HG02970 (cell line): ENCODE data around the gene TIAM1.

ENCODE experiments used
- ATAC-seq: cut with Tn5 transposase; IDR thresholded peaks from one replicate; pipeline ENCODE4 v1.9.1; 2021; ENCODE audit warnings: mild to moderate bottlenecking, moderate library complexity, moderate number of reproducible peaks; ENCODE audit not compliant: unreplicated experiment, low FRiP score

The TIAM1 gene

DNA sequence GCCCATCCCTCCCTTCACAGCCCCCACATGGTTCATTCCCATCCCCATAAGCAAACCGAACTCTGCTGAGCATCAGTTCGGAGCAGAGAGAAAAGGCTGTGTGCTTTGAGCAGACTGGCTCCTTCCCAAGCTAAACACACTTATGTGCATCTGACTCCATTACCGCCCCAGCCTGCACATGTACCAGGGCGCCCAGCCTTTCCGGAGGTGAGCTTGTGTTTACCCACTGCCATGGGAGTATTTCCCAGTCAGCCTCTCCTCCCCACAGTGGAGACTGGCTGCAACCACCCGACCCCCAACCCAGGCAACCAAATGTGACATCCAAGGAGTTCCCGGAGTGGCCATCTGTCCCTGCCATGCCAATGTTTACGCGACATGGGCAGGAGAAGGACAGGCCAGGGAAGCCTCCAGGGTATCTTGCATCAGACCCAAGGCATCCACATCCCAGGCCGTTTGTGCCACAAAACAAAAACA lies 9.4 kb downstream of the TIAM1 start:
- ATAC-seq, result no peak

DNA sequence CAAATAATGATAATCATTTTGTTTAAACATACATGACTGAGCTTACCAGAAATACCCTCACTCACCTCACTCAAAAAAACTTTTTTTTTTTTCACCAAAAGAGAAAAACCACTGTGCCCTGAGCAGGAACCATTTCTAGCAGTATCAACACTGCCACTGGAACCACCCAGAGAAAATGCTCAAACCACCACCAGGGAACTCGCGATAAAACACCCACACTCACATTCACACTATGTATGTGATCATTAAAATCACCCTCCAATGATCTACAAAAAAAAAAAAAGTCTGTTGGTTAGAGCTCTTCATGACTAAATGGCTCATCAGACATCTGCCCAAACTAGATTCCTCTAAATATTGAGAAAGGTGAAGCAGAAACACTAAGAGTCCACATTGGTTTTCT lies 11.5 kb downstream of the TIAM1 start:
- ATAC-seq, result no peak

DNA sequence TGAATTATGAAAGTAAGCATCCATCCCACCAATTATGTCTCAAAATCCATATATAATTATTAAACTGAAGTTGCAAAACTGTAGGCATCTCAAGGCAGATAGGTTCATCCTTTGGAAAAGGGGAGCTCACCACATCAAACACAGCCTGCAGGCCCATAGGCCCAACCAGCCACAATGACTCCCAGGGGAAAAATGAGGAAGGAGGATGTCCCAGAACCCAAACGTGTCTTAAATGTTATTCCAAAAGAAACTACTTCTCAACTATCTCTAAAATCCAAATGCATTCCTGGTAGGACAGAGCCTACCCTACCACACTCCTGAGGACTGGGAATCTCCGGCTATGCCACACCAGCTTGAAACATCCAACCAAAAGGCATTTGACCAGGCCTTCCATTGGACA lies 12.8 kb downstream of the TIAM1 start:
- no peak for ATAC-seq

DNA sequence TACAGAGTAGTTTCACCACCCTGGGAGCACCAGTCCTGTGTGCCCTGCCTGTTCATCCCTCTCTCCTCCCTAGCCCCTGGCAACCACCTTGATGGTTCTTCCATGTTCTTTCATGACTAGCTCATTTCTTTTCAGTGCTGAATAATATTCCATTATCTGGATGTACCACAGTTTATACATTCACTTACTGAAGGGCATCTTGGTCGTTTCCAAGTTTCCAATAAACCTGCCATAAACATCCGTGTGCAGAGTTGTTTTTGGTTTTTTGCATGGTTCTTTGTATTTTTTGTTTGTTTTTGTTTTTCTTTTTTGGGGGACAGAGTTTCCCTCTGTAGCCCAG lies 13.9 kb downstream of the TIAM1 start:
- ATAC-seq, result no peak

DNA sequence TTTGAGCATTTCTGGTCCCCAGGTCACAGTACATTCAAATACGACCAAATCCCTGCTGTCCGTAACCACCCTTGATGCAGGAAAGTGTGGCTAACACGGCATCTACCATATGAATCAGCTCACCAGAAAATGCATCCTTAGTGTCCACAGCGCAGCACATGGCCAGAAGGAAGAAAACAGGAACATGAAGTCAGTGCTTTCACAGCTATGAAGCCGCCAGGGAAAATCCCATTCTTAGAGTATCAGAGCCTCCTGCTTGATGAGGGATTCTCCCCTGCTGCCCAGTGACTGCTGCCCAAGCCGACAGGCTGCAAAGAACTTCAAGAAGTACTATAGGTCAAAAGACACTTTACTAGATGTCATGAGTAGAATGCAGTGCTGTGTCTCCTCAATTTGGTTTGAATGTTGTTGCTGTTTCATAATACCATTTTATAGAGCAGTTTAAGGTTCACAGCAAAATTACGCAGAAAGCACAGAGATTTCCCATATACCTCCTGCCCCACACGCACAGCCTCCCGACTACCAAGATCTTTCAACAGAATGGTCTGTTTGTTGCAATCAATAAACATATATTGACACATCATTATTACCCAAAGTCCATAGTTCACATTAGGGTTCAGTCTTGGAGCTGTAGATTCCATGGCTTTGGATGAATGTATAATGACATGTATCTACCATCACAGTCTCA lies 14.5 kb downstream of the TIAM1 start:
- no peak for ATAC-seq

DNA sequence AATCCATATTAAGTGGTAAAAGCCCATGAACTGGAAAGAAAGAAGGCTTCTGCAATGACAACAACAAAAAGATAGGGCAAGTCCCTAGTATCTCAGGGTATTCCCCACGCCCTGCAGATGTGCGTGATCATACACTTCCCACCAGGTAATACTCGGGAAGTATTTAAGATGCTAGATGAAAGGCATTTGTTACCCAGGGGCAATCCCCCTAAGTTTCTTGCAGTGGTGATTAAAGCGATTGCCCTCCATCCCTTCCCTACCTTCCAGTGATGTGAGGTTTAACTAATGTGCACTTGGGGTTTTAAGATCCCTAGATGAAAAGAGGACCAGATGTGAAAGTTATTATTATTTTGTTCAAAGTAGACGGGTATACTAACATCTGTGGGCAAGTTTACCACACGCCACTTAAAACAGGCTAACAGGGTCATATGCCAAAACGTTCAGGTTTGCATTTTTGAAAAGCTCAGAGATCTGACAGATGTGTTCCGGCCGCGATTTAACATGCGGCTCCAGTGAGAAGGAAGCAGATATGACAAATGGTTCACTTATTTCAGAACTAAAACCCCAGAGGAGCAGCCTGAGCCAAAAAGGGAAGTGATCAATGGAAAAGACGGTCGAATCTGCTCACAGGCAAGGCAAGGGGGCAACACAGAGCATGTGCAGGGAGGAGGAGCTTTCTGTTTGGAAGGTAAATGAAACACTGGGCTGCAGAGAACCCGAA lies 17.4 kb downstream of the TIAM1 start:
- ATAC-seq, result peak; percentile 96

DNA sequence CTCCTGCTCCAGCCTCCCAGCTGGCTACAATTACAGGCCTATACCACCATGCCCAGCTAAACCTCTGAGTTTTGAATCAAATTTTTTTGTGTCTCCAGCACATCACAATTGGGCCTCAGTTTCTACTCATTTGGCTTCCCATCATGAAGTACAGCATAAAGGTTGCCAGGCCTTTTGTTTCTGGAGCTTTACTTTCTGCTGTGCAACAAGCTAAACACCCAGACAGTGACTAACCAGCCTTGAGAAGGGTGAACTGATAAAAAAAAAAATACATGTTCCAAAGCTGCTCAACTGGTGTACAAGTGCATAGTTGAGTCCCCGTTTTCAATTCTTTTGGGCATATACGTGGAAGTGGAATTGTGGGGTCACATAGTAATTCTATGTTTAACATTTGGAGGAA lies 25.1 kb downstream of the TIAM1 start:
- ATAC-seq, result no peak

DNA sequence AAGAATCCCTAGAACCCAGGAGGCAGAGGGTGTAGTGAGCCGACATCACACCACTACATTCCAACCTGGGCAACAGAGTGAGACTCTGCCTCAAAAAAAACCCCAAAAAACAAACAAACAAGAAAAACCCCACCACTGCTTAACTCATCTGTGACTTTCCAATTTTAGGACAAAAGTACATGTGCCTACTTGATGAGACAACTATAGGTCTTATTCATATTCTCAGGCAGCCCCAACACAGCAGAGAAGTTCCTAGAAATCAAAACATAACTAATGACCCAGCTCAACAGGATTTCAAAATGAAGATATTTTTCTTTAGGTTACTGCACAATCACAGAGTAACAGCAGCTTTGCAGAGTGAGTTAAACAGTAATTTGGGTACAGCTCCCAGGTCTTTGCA lies 26.4 kb downstream of the TIAM1 start:
- ATAC-seq, result no peak

DNA sequence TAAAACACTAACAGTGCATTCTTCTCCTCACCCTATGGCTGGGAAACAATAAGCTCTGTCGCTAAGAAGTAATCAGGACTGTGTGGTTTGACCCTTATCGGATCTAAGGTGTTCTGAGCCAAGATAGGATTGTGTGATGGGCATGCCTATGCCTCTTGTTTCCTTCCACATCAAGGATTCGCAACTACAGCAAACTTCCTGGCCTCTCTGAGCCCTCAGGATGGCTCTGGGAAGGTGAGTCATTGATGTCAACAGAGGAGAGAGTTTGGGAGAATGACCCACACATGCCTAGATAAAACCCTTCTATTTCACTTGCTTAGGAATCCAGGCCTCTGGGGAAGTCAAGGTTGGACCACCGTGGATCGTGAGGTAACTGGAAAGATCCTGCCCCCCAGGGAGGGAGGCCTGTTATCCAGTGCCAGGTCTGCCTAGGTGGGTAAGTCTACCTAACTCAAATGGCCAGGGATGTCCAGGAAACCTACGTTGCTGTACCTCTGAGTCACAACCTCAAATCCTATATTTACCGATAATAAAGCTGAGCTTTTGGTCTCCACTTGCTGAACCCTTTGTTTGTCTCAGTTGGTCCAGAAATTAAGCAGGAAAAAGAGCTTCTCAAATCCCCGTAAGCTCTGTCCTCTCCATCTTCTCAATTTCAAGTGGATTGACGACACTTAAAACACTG lies 27.4 kb downstream of the TIAM1 start:
- ATAC-seq, result no peak

DNA sequence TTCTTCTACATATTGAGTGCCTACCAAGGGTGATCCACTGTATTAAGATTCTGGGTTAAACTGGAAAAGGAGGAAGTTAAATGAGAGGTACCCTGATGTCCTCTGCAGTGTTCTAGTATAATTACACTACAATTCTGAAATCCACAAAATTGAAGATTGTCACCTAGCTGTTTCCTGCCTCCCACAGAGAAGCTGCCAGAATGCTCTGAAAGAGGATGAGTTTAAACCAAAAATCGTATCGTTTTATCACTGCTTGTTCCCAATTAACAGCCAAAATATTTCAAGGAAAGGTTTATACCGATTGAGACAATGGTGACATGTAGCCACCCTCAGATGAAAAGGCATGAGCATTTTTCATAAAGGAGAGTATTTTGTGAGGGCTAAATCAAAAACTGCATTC lies 28.0 kb downstream of the TIAM1 start:
- no peak for ATAC-seq

DNA sequence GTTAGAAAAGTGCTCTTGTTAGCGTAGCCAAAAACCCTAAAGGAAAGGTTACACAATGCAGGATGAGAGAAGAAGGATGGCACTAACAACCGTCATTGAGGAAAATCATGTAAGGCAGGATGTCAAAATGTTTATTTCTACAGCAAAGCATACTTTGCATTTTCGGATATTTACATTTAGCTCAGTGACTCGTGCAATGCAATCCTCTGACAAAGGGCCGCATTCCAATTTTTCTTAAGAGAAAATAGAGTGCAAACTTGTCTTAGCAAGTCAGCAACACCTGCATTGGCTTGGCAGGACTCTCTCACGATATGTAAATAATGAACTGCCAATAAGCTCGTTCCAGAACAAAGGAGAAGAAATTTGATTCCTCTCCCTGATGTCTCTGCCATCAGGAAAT lies 33.3 kb downstream of the TIAM1 start:
- ATAC-seq, result no peak

DNA sequence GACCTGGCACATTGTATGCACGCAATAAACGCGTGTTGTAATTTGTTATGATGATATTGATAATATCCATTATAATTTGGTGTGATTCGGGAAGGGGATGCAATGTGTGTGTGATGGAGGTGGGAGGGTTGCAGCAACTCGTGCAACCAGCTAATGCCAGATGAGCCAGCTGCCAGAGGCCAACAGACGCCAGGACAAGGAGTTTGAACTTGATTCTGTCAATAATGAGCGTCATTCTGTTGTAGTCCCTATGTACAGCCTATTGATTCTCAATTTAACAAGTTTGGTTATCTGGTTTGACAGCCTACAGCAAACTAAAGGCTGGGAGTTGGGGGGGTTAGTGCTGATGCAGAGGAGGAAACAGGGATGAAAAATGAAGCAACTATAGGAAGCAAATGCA lies 35.5 kb downstream of the TIAM1 start:
- no peak for ATAC-seq

DNA sequence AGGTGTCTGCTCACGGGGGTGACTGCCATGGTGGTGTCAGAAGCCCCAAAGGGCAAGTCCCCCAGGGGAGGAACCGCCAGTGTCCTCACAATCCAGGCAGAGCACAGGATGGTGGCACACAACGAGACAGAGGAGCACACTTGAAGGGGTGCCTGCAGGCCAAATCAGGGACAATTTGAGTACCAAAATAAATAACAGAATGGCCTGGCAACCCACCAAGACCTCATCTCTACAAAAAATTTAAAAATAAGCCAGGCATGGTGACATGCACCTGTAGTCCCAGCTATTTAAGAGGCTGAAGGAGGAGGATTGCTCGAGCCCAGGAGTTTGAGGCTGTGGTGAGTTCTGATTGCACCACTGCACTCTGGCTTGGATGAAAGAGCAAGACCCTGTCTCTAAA lies 38.2 kb downstream of the TIAM1 start:
- no peak for ATAC-seq

DNA sequence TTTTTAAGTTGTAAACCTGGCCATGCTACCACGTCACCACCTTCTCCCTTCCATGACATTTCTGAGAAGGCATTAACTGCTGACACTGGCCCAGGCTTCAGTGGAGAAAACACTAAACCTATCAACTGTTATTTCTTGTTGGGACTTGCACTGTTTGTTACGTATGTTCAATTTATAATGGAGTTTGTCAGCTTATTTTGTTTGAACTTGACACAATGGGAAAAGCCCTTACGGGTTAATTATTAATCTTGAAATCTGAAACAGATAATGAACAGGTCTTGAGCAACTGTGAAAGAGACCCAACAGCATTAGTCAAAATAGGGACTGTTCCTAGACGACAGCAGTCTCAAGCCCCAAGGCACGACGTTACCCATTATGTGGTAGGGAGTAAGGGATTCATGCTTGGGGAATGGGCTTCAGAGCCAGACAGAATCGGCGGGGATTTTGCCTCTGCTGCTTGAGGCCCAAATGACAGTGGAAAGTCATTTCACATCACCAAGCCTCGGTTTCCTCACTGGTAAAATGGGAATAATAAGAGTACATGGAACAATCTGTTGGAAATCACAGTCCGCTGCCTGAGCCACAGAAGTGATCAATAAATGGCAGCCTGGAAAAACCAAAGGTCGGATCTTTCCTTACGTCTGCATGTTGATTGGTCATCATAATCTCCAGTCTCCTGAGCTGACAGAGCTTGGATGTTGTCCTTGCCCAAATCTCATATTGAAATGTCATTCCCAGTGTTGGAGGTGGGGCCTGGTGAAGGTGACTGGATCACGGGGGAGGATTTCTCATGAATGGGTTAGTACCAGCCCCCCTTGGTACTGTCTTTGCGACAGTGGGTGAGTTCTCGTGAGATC lies 44.5 kb downstream of the TIAM1 start:
- no peak for ATAC-seq

DNA sequence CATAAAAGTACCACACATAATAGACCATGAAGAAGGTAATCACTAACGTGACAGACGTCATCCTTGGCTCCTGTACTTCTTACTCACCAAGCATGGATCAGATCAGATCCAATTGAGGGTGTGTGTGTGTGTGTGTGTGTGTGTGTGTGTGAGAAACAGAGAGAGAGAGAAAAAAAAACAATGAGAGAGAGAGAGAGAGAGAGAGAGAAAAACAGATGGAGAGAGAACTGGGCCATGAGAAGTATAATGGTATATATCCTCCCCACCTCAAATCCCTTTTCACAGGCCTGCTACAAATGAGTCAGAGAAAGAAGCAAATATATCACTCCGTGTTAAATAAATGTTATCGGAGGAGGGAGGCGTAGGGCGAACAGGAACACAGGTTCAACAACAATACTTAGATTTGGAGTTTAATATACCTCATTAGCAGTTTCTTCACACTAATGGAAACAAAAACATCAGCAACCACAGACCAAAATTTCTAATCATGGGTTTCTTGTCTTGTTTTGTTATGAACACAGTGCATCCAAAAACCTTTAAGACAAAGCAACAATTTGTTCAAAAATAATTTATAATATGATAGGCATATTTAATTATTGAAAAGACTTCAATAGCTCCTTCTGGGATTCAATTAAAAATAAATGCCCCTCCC lies 45.3 kb downstream of the TIAM1 start:
- ATAC-seq, result no peak

DNA sequence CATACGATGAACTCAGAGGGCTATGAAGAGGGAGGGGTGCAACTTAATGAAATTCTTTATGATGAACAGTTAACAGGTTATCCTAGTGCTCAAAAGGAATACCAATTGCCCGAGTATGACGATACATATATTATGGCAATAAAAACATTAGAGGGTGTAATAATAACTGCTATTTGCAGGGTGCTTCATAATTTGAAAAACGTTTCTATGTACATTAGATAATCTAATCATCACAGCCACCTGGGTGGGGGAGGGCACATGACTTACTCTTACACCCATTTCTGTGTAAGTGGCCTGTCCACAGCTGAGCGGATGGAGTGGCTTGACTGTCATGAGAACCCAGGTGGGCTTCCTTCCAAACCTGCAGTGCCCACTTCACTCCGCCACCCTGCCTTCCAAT lies 46.3 kb downstream of the TIAM1 start:
- no peak for ATAC-seq

DNA sequence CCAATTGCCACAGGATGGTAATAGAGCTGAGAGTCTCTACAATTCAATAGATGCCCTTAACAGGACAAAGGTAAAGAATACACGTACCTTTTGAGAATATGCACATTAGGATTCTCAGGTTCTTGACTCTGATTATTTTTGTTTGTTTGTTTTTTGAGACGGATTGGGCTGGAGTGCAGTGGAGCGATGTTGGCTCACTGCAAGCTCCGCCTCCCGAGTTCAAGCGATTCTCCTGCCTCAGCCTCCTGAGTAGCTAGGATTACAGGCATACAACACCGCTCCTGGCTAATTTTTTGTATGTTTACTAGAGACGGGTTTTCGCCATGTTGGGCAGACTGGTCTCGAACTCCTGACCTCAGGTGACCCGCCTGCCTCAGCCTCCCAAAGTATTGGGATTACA lies 48.4 kb downstream of the TIAM1 start:
- no peak for ATAC-seq

DNA sequence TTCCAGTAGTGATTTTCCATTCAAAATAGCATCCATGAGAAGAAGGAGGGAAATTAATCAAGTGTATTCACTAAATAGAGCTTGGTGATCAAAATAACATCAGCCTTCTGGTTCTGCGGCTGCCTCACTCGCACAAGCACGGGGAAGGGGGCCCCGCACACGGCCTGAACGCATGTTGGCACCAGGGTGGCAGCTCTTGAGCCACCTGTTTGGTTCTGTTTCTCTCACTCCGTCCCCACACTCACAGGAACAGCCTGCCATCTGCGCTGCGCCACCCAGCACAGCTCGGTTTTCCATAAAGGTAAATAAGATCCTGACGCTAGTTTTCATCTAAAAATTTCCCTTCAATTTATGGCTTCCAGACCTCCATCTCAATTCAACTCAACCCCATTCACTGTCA lies 49.4 kb downstream of the TIAM1 start:
- no peak for ATAC-seq

DNA sequence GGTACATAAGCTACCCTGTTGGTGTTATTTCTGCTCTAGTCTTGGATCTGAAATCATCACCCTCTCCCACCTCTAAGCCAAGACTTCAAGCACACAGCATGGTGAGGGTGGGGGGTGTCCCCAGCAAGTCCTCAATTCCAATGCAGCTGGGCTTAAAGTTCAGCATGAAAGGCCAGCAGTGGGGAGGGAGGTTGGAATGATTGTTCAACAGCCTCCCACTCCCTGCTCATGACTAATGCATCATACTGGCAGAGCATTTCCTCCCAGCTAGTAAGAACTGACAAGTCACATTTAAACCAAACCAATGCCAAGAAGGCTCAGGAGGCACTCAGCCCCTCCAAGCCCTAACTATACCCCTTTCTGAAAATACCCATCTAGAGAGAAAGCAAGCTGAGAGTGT lies 50.1 kb downstream of the TIAM1 start:
- ATAC-seq, result no peak

DNA sequence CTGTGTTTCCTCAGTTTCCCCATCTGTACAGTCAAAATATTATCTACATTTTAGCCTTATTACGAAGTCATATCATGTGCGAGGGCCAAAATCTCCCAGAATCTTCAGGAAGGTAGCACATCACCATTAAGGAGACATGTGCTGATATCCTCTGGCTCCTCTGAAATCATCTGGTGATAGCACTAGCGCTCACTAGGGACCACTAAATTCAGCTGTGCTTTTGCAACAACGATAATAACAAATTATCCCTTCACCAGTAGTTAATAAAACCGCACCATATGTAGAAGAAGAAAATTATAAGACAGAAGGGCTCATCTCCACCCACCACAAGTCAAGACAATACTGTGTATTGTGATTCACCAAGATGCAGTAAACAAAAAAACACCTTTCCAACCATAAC lies 53.3 kb downstream of the TIAM1 start:
- ATAC-seq, result no peak
